ENCODE measurements around the gene LRRC4C. TPM values are rescaled to one million over a fixed set of nuclear protein-coding genes. Genes with fewer than 3 reads are reported as not detected.

The LRRC4C gene
- total RNA-seq, 1 experiment from 2014 or later, result 0.13 TPM

GRCh38 chr11:41050791-41051190 is 408.7 kb downstream of the LRRC4C start:
- Mint-ChIP-seq H3K36me3 (ENCODE audit: insufficient read depth in 1 of 3, low read depth in 3 of 3) (peaks cover 0 to 2% (median 0%) of the 10 kb centered on the region in 3 experiments; a peak in 3 of 7 replicates), H3K4me1 (peaks cover 13 to 15% of the 10 kb centered on the region in 2 experiments), H3K4me3 (no peak overlapping the region), H3K9me3 (no peaks in the 10 kb centered on the region; a peak in 2 of 5 replicates), H3K27me3 (ENCODE audit: low read depth) (no peaks in the 10 kb centered on the region), H3K27ac (no peak overlapping the region)
- Histone ChIP-seq H3K27me3 (ENCODE audit: insufficient read depth, low read length) (no peaks in the 10 kb centered on the region), H2AK5ac (ENCODE audit: insufficient read length, low read length) (no peak overlapping the region), H3K14ac (ENCODE audit: insufficient read depth, low read length) (no peak overlapping the region), H2BK120ac (ENCODE audit: low read depth, low read length, poor library complexity, severe bottlenecking) (no peak overlapping the region), H3K27ac (ENCODE audit: insufficient read length, low read depth, low read length) (no peak overlapping the region), H3K4me1 (ENCODE audit: insufficient read depth, low read length) (no peaks in the 10 kb centered on the region), H3K18ac (ENCODE audit: insufficient read length, low read depth, low read length) (no peak overlapping the region), H2BK20ac (ENCODE audit: low read depth, low read length, poor library complexity, severe bottlenecking) (no peak overlapping the region), H2BK5ac (ENCODE audit: insufficient read length, low read length) (no peak overlapping the region), H2AFZ (ENCODE audit: low read length) (no peak overlapping the region), H3K4ac (ENCODE audit: low read depth, low read length) (no peak overlapping the region), H4K8ac (replicated peaks; ENCODE audit: insufficient read length, low read depth, low read length) (no peak overlapping the region), H2BK15ac (ENCODE audit: low read depth, low read length) (no peak overlapping the region), H3K23me2 (ENCODE audit: insufficient read length, low read depth, low read length, poor library complexity, severe bottlenecking) (no peaks in the 10 kb centered on the region), H4K5ac (ENCODE audit: insufficient read length, low read depth, low read length) (no peak overlapping the region), H4K20me1 (ENCODE audit: control insufficient read depth, insufficient read depth, insufficient read length) (no peaks in the 10 kb centered on the region), H3K23ac (ENCODE audit: insufficient read length, low read depth, low read length) (no peak overlapping the region), H3K9ac (ENCODE audit: extremely low read depth, insufficient read length, low read length) (no peak overlapping the region), H3K79me1 (ENCODE audit: insufficient read depth, low read depth, low read length, poor library complexity, severe bottlenecking) (no peaks in the 10 kb centered on the region), H3K79me2 (ENCODE audit: insufficient read depth, low read length) (no peaks in the 10 kb centered on the region), H3K9me3 (ENCODE audit: control insufficient read depth, low read depth, low read length) (no peaks in the 10 kb centered on the region), H3K4me2 (ENCODE audit: insufficient read depth, insufficient read length, low read length) (no peak overlapping the region), H4K91ac (ENCODE audit: insufficient read length, low read depth, low read length) (no peak overlapping the region), H2BK12ac (ENCODE audit: insufficient read length, low read depth, low read length) (no peak overlapping the region), H3K56ac (ENCODE audit: insufficient read length, low read depth, low read length) (no peak overlapping the region), H3T11ph (ENCODE audit: low read length) (no peak overlapping the region)
- no peak for DNase-seq
- TF ChIP-seq, protein P1, sequence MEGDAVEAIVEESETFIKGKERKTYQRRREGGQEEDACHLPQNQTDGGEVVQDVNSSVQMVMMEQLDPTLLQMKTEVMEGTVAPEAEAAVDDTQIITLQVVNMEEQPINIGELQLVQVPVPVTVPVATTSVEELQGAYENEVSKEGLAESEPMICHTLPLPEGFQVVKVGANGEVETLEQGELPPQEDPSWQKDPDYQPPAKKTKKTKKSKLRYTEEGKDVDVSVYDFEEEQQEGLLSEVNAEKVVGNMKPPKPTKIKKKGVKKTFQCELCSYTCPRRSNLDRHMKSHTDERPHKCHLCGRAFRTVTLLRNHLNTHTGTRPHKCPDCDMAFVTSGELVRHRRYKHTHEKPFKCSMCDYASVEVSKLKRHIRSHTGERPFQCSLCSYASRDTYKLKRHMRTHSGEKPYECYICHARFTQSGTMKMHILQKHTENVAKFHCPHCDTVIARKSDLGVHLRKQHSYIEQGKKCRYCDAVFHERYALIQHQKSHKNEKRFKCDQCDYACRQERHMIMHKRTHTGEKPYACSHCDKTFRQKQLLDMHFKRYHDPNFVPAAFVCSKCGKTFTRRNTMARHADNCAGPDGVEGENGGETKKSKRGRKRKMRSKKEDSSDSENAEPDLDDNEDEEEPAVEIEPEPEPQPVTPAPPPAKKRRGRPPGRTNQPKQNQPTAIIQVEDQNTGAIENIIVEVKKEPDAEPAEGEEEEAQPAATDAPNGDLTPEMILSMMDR (conservative IDR thresholded peaks at IDR 0.05), result no peak

Data from H9 (cell line).